ENCODE results near the gene AMZ1.
"Not testable (repeated sequence)": the region's sequence is repeated elsewhere in the genome, so short reads cannot be mapped to it uniquely, and the experiment has no call there.

Gene AMZ1

GRCh38 chr7:2714636-2715035 lies 26.6 kb downstream of the AMZ1 start:
- no peak for DNase-seq

GRCh38 chr7:2715341-2716231 lies 27.6 kb downstream of the AMZ1 start:
- DNase-seq = no peak

GRCh38 chr7:2716488-2716887 lies 28.5 kb downstream of the AMZ1 start:
- DNase-seq = no peak

GRCh38 chr7:2716906-2717292 lies 28.9 kb downstream of the AMZ1 start:
- DNase-seq = no peak

GRCh38 chr7:2717293-2718261 lies 29.6 kb downstream of the AMZ1 start:
- no peak for DNase-seq

- no peak for DNase-seq
These were observed 30.4 kb downstream of the AMZ1 start for GRCh38 chr7:2718296-2718965.

- DNase-seq = peak; percentile 6
These were observed 31.0 kb downstream of the AMZ1 start for GRCh38 chr7:2719007-2719406.

GRCh38 chr7:2720024-2720423 lies 32.0 kb downstream of the AMZ1 start:
- no peak for DNase-seq

- DNase-seq = no peak
These were observed 33.8 kb downstream of the AMZ1 start for GRCh38 chr7:2721842-2722241.

- DNase-seq = no peak
These were observed 34.6 kb downstream of the AMZ1 start for GRCh38 chr7:2722591-2722990.

GRCh38 chr7:2723138-2723850 lies 35.3 kb downstream of the AMZ1 start:
- no peak for DNase-seq

- DNase-seq = not testable (repeated sequence)
These were observed 36.0 kb downstream of the AMZ1 start for GRCh38 chr7:2724036-2724435.

- DNase-seq = no peak
These were observed 36.6 kb downstream of the AMZ1 start for GRCh38 chr7:2724453-2725177.

- no peak for DNase-seq
These were observed 37.4 kb downstream of the AMZ1 start for GRCh38 chr7:2725178-2726105.

- no peak for DNase-seq
These were observed 38.5 kb downstream of the AMZ1 start for GRCh38 chr7:2726316-2727018.

- not testable (repeated sequence) for DNase-seq
These were observed 39.2 kb downstream of the AMZ1 start for GRCh38 chr7:2727206-2727605.

- no peak for DNase-seq
These were observed 40.5 kb downstream of the AMZ1 start for GRCh38 chr7:2728316-2729030.

GRCh38 chr7:2729031-2729892 lies 41.3 kb downstream of the AMZ1 start:
- peak; percentile 53 for DNase-seq

Data from midbrain (tissue), 1 donor.